Measurements from ENCODE around the gene PTPRZ1.

DNA sequence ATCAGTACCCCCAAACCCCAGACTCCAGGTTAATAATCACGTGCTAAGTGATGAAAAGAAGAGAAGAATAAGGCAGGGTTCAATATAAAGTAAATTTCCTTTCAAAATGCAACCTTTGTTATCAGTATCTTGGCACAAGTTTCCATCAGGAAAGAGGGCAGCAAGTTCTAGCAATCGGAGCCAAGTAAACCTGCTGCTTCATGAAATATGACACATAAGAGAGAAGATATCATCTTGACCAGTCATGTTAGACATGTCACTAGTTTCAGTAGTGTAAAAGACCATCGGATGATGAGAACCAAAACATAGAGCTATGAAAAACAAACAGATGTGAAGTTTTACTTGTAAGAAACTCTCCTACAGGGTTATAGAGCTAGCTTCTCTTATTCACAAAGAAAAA, 227.1 kb downstream of the PTPRZ1 start:
- TF ChIP-seq, protein P1, sequence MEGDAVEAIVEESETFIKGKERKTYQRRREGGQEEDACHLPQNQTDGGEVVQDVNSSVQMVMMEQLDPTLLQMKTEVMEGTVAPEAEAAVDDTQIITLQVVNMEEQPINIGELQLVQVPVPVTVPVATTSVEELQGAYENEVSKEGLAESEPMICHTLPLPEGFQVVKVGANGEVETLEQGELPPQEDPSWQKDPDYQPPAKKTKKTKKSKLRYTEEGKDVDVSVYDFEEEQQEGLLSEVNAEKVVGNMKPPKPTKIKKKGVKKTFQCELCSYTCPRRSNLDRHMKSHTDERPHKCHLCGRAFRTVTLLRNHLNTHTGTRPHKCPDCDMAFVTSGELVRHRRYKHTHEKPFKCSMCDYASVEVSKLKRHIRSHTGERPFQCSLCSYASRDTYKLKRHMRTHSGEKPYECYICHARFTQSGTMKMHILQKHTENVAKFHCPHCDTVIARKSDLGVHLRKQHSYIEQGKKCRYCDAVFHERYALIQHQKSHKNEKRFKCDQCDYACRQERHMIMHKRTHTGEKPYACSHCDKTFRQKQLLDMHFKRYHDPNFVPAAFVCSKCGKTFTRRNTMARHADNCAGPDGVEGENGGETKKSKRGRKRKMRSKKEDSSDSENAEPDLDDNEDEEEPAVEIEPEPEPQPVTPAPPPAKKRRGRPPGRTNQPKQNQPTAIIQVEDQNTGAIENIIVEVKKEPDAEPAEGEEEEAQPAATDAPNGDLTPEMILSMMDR (IDR thresholded peaks at IDR 0.05; ENCODE audit: low read depth, low read length), result no peak
- no peak for TF ChIP-seq EZH2phosphoT487 (IDR thresholded peaks at IDR 0.05; ENCODE audit: low read depth)

Measured in OCI-LY3 (cell line).